Fibroblast of skin of back (primary cell): ENCODE results near the gene DGKH. TPM values are rescaled to one million over a fixed set of nuclear protein-coding genes. Genes with fewer than 3 reads are reported as not detected.

Experiments
- DNase-seq: peaks from one replicate; pipeline ENCODE4 v3.0.0-alpha.2; 2013
- polyA plus RNA-seq, 2 experiments: library from polyadenylated mRNA; unstranded; fragments of 120-200 nt; gene quantifications; one replicate each; pipeline ENCODE4 v1.2.1, GENCODE V29; 2013; ENCODE audit not compliant: insufficient read length in 2 of 2

The DGKH gene
- polyA plus RNA-seq (2013, experiment 1 of 2; ENCODE audit: insufficient read length): 3.7 TPM
- 4.9 TPM for polyA plus RNA-seq (2013, experiment 2 of 2; ENCODE audit: insufficient read length)

GRCh38 chr13:42048342-42048683 is at the start of gene DGKH:
Gene DGKH, plus strand, starts transcription at chr13:42048648. Its CDS starts 126 bp downstream, at chr13:42048774.
- DNase-seq: no peak

GRCh38 chr13:42000846-42001245 is 47.6 kb upstream of the DGKH start:
- DNase-seq: peak; percentile 18

GRCh38 chr13:42001580-42001979 is 46.9 kb upstream of the DGKH start:
- peak; percentile 62 for DNase-seq

GRCh38 chr13:42002066-42002465 is 46.4 kb upstream of the DGKH start:
- no peak for DNase-seq

- DNase-seq: peak; percentile 55
Measured at GRCh38 chr13:42007844-42008243, 40.6 kb upstream of the DGKH start.

- no peak for DNase-seq
Measured at GRCh38 chr13:42009057-42009456, 39.4 kb upstream of the DGKH start.

GRCh38 chr13:42011601-42012350 is 36.7 kb upstream of the DGKH start:
- DNase-seq: no peak

GRCh38 chr13:42014119-42014518 is 34.3 kb upstream of the DGKH start:
- no peak for DNase-seq

GRCh38 chr13:42017264-42017663 is 31.2 kb upstream of the DGKH start:
- DNase-seq: no peak

- DNase-seq: no peak
Measured at GRCh38 chr13:42021851-42022250, 26.6 kb upstream of the DGKH start.

- no peak for DNase-seq
Measured at GRCh38 chr13:42022336-42022735, 26.1 kb upstream of the DGKH start.

GRCh38 chr13:42022796-42023493 is 25.5 kb upstream of the DGKH start:
- DNase-seq: peak; percentile 26

- no peak for DNase-seq
Measured at GRCh38 chr13:42027286-42027685, 21.2 kb upstream of the DGKH start.

- DNase-seq: no peak
Measured at GRCh38 chr13:42028113-42028799, 20.2 kb upstream of the DGKH start.

- DNase-seq: peak; percentile 70
Measured at GRCh38 chr13:42035905-42036521, 12.4 kb upstream of the DGKH start.

- DNase-seq: no peak
Measured at GRCh38 chr13:42036711-42037110, 11.7 kb upstream of the DGKH start.

GRCh38 chr13:42038661-42039456 is 9.6 kb upstream of the DGKH start:
- no peak for DNase-seq

- DNase-seq: no peak
Measured at GRCh38 chr13:42039457-42039945, 8.9 kb upstream of the DGKH start.

- DNase-seq: peak; percentile 88
Measured at GRCh38 chr13:42039946-42040729, 8.3 kb upstream of the DGKH start.

- no peak for DNase-seq
Measured at GRCh38 chr13:42040730-42041010, 7.8 kb upstream of the DGKH start.

GRCh38 chr13:42041011-42041683 is 7.3 kb upstream of the DGKH start:
- DNase-seq: peak; percentile 52
